A549 (cell line): ENCODE measurements around the gene PALLD.

ENCODE experiments used
- CTCF ChIP-seq: fragments of >200 bp; sonication (Bioruptor Twin); formaldehyde crosslinking; IDR thresholded peaks from 3 replicates; pipeline ENCODE4 v1.5.1; 2016
- RFX5 ChIP-seq: fragments of 450-650 bp; IDR thresholded peaks from 2 replicates; pipeline ENCODE4 v1.7.1; 2014; ENCODE audit warnings: antibody characterized with exemption, mild to moderate bottlenecking, moderate library complexity

- no peak for TF ChIP-seq CTCF
- no peak for TF ChIP-seq RFX5
Observed at GRCh38 chr4:168614281-168615057, 117.6 kb downstream of the PALLD start.
